GM12801 (cell line): ENCODE data around the gene TECPR2.

ENCODE experiments used
- CTCF ChIP-seq: IDR thresholded peaks from one replicate; pipeline ENCODE4 v1.5.1; 2011; ENCODE audit warnings: control low read depth; ENCODE audit not compliant: insufficient read length; ENCODE audit errors: extremely low read depth

Gene TECPR2

DNA sequence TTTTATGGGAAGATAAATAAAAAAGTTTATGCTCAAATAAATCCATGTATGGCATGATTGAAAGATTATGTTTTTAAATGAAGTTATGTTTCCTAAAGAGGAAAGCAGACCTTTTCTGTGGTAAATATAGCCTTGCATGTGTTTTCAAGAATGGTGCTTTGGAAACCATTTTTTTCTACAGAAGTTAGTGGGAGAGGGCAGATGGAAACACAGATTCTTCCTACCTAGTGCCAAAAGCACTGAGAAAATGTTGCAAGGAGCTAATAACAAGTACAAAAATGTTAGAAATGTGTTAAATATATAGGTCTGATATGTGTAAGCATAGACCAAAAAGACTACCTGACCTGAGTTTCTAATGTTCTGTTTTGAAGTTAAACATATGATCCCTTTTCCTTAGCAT, 24.3 kb downstream of the TECPR2 start:
- TF ChIP-seq CTCF, result no peak

DNA sequence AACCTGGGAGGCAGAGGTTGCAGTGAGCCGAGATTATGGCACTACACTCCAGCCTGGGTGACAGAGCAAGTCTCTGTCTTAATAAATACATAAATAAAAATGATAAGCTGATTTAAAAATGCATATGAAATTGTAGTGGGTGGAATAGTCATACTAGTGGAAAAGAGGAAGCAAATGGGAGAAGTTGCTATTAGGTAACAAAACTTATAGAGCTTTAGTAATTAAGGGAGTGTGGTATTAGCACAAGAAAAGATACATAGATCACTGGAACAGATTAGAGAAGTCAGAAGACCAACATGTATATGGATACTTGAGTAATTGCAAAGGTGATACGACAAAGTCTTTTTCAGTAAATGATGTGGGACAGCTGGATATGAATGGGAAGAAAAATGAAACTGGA, 26.5 kb downstream of the TECPR2 start:
- TF ChIP-seq CTCF, result no peak

DNA sequence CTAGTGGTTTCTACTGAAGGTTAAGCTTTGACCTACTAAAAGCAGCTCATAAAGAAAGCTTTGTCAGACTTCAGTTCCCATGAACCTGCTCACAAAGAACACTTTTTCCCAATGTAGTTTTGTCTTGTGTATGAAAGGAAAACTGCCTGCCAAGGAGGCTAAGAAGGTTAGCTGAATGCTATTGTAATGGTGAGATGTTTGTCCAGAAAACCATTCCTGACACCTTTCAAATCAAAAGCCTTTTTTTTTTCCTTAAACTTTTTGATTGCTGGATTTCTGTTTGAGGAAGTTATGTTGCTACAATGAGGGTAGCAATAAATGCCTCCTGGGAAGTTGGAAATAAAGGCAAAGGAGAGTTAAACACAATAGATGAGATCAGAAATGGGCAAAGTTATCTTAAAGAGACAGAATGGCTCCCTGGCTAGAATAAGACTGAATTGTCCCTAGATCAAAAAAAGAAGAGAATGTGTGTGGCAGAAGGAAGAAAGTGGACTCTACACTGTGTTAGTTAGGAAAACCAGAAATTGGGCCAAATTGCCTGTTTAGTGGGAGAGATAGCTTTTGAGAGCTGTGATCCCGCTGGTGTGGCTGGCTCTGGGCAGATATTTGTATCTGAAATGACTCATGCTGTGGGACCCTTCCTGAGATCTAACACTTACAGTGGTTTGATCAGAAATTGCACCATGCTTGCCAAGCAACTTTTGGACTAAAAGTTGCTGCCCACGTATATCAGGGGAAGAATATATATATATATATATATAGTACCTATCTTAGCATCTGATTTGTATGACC, 27.5 kb downstream of the TECPR2 start:
- no peak for TF ChIP-seq CTCF

DNA sequence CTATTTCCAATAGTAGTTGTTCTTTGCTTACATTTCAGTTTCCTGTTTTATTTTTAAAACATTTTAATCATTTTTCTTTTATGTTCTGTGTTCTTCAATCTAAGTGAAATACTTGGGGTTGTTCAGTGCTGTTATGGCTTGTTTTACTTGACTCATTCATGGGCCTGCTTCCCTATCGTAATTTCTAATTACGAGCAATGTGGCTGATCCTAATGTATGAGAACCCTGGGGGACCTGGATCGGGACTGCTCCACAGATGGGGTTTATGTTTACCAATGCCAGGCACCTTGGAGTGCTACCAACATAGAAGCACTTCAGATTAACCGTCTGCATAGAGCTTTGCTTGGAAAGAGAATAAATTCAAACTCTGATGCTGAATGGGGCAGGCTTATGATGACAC, 29.8 kb downstream of the TECPR2 start:
- TF ChIP-seq CTCF, result no peak

GRCh38 chr14:102394717-102395375, 32.1 kb downstream of the TECPR2 start:
- no peak for TF ChIP-seq CTCF

GRCh38 chr14:102396521-102396920, 33.8 kb downstream of the TECPR2 start:
- no peak for TF ChIP-seq CTCF

- TF ChIP-seq CTCF, result no peak
Observed at GRCh38 chr14:102403028-102403427, 40.3 kb downstream of the TECPR2 start.
